AG10803 (cell line): ENCODE measurements around the gene PTPRE.
A peak's percentile ranks its signal among the peaks of the same experiment; 100 is the strongest.

ENCODE experiments used
- DNase-seq: peaks from one replicate; pipeline ENCODE4 v3.0.0; 2010; ENCODE audit warnings: low read depth
- H3K4me3 ChIP-seq: 2 replicates; pipeline ENCODE4 v1.5.1; 2011; ENCODE audit warnings: mild to moderate bottlenecking, low read length, control low read depth
- CTCF ChIP-seq: conservative IDR thresholded peaks from 2 replicates; pipeline ENCODE4 v1.5.1; 2011; ENCODE audit warnings: mild to moderate bottlenecking, low read length, control low read depth, inconsistent platforms

Gene PTPRE

GRCh38 chr10:127920306-127921074, 13.6 kb downstream of the PTPRE start:
- TF ChIP-seq CTCF = no peak
- no peak for DNase-seq
- H3K4me3 ChIP-seq = no peak overlapping the region

GRCh38 chr10:127921075-127921752, 14.3 kb downstream of the PTPRE start:
- DNase-seq = no peak
- no peak for TF ChIP-seq CTCF
- H3K4me3 ChIP-seq = no peak overlapping the region

GRCh38 chr10:127921753-127922145, 14.8 kb downstream of the PTPRE start:
- no peak for TF ChIP-seq CTCF
- no peak for DNase-seq
- H3K4me3 ChIP-seq = no peak overlapping the region

- DNase-seq = no peak
- no peak for TF ChIP-seq CTCF
- no peak overlapping the region for H3K4me3 ChIP-seq
These were observed 15.3 kb downstream of the PTPRE start for GRCh38 chr10:127922206-127922605.

GRCh38 chr10:127922675-127923366, 15.9 kb downstream of the PTPRE start:
- no peak for TF ChIP-seq CTCF
- peak; percentile 88 for DNase-seq
- H3K4me3 ChIP-seq = no peak overlapping the region

- no peak for DNase-seq
- no peak for TF ChIP-seq CTCF
These were observed 16.7 kb downstream of the PTPRE start for GRCh38 chr10:127923646-127924045.

More at GRCh38 chr10:127923646-127924045, 16.7 kb downstream of the PTPRE start:
- no peak overlapping the region for H3K4me3 ChIP-seq
